OCI-LY1 (cell line): ENCODE measurements around the gene IFT172.

Experiments used
- H2AFZ ChIP-seq: fragments of 200-600 bp; sonication (generic), shearing (Covaris generic); 2 replicates; pipeline ENCODE4 v1.6.0; 2014; ENCODE audit warnings: antibody characterized with exemption, mild to moderate bottlenecking, low read length
- H3F3A ChIP-seq: fragments of 200-600 bp; sonication (generic), shearing (Covaris generic); 2 replicates; pipeline ENCODE4 v1.6.0; 2014; ENCODE audit warnings: mild to moderate bottlenecking, antibody characterized with exemption, low read length, moderate library complexity; ENCODE audit not compliant: insufficient read depth
- H3K27ac ChIP-seq: fragments of 200-600 bp; sonication (generic); 2 replicates; pipeline ENCODE4 v1.5.1; 2014; ENCODE audit warnings: low read length, mixed run types, mild to moderate bottlenecking, low read depth; ENCODE audit not compliant: poor library complexity, severe bottlenecking
- H3K27me3 ChIP-seq: fragments of 200-600 bp; sonication (generic); 2 replicates; pipeline ENCODE4 v1.6.0; 2014; ENCODE audit warnings: antibody characterized with exemption, mild to moderate bottlenecking, low read length, moderate library complexity; ENCODE audit not compliant: insufficient read depth
- H3K36me3 ChIP-seq: fragments of 200-600 bp; sonication (generic); 2 replicates; pipeline ENCODE4 v1.6.1; 2014; ENCODE audit warnings: mild to moderate bottlenecking, antibody characterized with exemption, low read length, moderate library complexity, mixed read lengths; ENCODE audit not compliant: insufficient read depth
- H3K4me1 ChIP-seq: fragments of 200-600 bp; sonication (generic); 2 replicates; pipeline ENCODE4 v1.5.1; 2014; ENCODE audit warnings: mild to moderate bottlenecking, low read length, moderate library complexity; ENCODE audit not compliant: insufficient read depth, severe bottlenecking
- H3K4me2 ChIP-seq: fragments of 200-600 bp; sonication (generic), shearing (Covaris generic); 2 replicates; pipeline ENCODE4 v1.6.1; 2014; ENCODE audit warnings: low read length
- H3K4me3 ChIP-seq: fragments of 200-600 bp; sonication (generic); 2 replicates; pipeline ENCODE4 v1.5.1; 2014; ENCODE audit warnings: low read length, low read depth, mild to moderate bottlenecking, mixed read lengths; ENCODE audit not compliant: poor library complexity, severe bottlenecking
- H3K79me2 ChIP-seq: fragments of 200-600 bp; shearing (Covaris generic); 2 replicates; pipeline ENCODE4 v1.6.1; 2016; ENCODE audit warnings: mixed run types, low read length, mixed read lengths; ENCODE audit not compliant: insufficient read depth
- H3K9ac ChIP-seq: fragments of 200-600 bp; sonication (generic), shearing (Covaris generic); 2 replicates; pipeline ENCODE4 v1.6.1; 2014; ENCODE audit warnings: mild to moderate bottlenecking, low read length, mixed read lengths
- H3K9me2 ChIP-seq: fragments of 200-600 bp; sonication (generic), shearing (Covaris generic); 2 replicates; pipeline ENCODE4 v1.6.1; 2014; ENCODE audit warnings: low read depth, mild to moderate bottlenecking, low read length, mixed read lengths
- H3K9me3 ChIP-seq: fragments of 200-600 bp; shearing (Covaris generic); 2 replicates; pipeline ENCODE4 v1.6.1; 2014; ENCODE audit warnings: low read length, mixed read lengths
- H4K20me1 ChIP-seq: fragments of 200-600 bp; sonication (generic), shearing (Covaris generic); 2 replicates; pipeline ENCODE4 v1.6.0; 2016; ENCODE audit warnings: mild to moderate bottlenecking, low read length; ENCODE audit not compliant: insufficient read depth
- EZH2 ChIP-seq: fragments of 200-600 bp; sonication (generic), shearing (Covaris generic); IDR thresholded peaks from 2 replicates; pipeline ENCODE4 v1.8.0; 2017; ENCODE audit warnings: borderline replicate concordance, mixed run types, mild to moderate bottlenecking, antibody characterized with exemption, low read length, moderate library complexity, mixed read lengths
- TF ChIP-seq, protein P1 (sequence below): fragments of 200-600 bp; sonication (generic), shearing (Covaris generic); IDR thresholded peaks from 2 replicates; pipeline ENCODE4 v1.5.1; 2017; ENCODE audit warnings: mild to moderate bottlenecking, antibody characterized with exemption, low read length, moderate library complexity, mixed read lengths

IFT172 gene

GRCh38 chr2:27509326-27509725 lies 19.8 kb upstream of the IFT172 start:
- Histone ChIP-seq H3K9me2 (no peaks in the 10 kb centered on the region), H3K4me2 (no peak overlapping the region), H4K20me1 (no peaks in the 10 kb centered on the region), H3K9ac (no peak overlapping the region), H2AFZ (no peak overlapping the region), H3K27me3 (no peaks in the 10 kb centered on the region), H3K79me2 (no peaks in the 10 kb centered on the region), H3K9me3 (no peaks in the 10 kb centered on the region), H3F3A (no peaks in the 10 kb centered on the region), H3K27ac (no peak overlapping the region), H3K36me3 (no peaks in the 10 kb centered on the region), H3K4me3 (no peak overlapping the region), H3K4me1 (no peaks in the 10 kb centered on the region)
- TF ChIP-seq EZH2 = no peak
- TF ChIP-seq, protein P1, sequence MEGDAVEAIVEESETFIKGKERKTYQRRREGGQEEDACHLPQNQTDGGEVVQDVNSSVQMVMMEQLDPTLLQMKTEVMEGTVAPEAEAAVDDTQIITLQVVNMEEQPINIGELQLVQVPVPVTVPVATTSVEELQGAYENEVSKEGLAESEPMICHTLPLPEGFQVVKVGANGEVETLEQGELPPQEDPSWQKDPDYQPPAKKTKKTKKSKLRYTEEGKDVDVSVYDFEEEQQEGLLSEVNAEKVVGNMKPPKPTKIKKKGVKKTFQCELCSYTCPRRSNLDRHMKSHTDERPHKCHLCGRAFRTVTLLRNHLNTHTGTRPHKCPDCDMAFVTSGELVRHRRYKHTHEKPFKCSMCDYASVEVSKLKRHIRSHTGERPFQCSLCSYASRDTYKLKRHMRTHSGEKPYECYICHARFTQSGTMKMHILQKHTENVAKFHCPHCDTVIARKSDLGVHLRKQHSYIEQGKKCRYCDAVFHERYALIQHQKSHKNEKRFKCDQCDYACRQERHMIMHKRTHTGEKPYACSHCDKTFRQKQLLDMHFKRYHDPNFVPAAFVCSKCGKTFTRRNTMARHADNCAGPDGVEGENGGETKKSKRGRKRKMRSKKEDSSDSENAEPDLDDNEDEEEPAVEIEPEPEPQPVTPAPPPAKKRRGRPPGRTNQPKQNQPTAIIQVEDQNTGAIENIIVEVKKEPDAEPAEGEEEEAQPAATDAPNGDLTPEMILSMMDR = no peak

DNA sequence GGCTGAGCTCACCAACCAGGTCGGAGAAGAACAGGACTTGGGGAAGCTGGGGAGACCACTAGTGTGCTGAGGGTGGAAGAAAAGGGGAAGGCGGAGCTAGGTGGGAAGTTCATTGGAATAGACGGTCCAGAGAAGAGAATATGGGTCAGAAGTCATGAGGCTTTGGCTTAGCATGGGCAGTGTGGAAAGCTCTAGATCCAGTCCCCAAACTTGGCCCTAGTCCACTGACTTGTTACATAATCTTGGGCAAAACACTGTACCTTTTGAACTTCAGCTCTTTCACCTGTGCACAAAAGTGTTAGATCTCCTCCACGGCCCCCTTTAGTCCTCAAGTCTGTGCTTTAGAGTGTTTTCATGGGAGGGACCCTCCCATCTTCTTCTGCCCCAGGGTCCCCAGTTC lies 17.8 kb upstream of the IFT172 start:
- H4K20me1 ChIP-seq = no peaks in the 10 kb centered on the region
- H3K27me3 ChIP-seq = 0 out of 2 replicates have a peak, but pooled peaks cover 3% of the 10 kb centered on the region
- no peaks in the 10 kb centered on the region for H3K9me3 ChIP-seq
- no peak overlapping the region for H2AFZ ChIP-seq
- H3K9ac ChIP-seq = no peak overlapping the region
- TF ChIP-seq EZH2 = no peak
- TF ChIP-seq, protein P1 = no peak
- no peak overlapping the region for H3K4me2 ChIP-seq
- H3K4me1 ChIP-seq = no peaks in the 10 kb centered on the region
- H3K4me3 ChIP-seq = no peak overlapping the region
- no peaks in the 10 kb centered on the region for H3K36me3 ChIP-seq
- H3K27ac ChIP-seq = no peak overlapping the region
- no peaks in the 10 kb centered on the region for H3K9me2 ChIP-seq
- no peaks in the 10 kb centered on the region for H3F3A ChIP-seq
- H3K79me2 ChIP-seq = no peaks in the 10 kb centered on the region

- Histone ChIP-seq H3K27me3 (0 out of 2 replicates have a peak, but pooled peaks cover 4% of the 10 kb centered on the region), H3K4me3 (no peak overlapping the region), H3K9ac (no peak overlapping the region), H3K27ac (no peak overlapping the region), H4K20me1 (no peaks in the 10 kb centered on the region), H3K79me2 (no peaks in the 10 kb centered on the region), H3K9me2 (no peaks in the 10 kb centered on the region), H3K4me1 (no peaks in the 10 kb centered on the region), H3K4me2 (no peak overlapping the region), H3F3A (no peaks in the 10 kb centered on the region), H3K9me3 (no peaks in the 10 kb centered on the region), H2AFZ (no peak overlapping the region), H3K36me3 (no peaks in the 10 kb centered on the region)
- TF ChIP-seq EZH2 = no peak
- TF ChIP-seq, protein P1 = no peak
Measured at GRCh38 chr2:27506587-27506986, 17.0 kb upstream of the IFT172 start.
